Liver (tissue), 9 donors: ENCODE measurements around the gene FBXO38. TPM values are rescaled to one million over a fixed set of nuclear protein-coding genes. Genes with fewer than 3 reads are reported as not detected.

ENCODE experiments used
- DNase-seq: peaks from one replicate; pipeline ENCODE4 v3.0.0-alpha.2; 2017; ENCODE audit warnings: low spot score
- H3K27ac ChIP-seq, 2 donors: one replicate each; pipeline ENCODE4 v1.7.0; 2013; ENCODE audit warnings: inconsistent platforms in 2 of 2, low read length in 2 of 2, control low read depth in 1 of 2, low read depth in 1 of 2, mild to moderate bottlenecking in 1 of 2
- H3K27me3 ChIP-seq, 4 donors: one replicate each; pipeline versions ENCODE4 v1.6.1 to v1.7.0; 2013; ENCODE audit warnings: low read length in 3 of 4, inconsistent platforms in 1 of 4, mild to moderate bottlenecking in 1 of 4, moderate library complexity in 1 of 4; ENCODE audit not compliant: control insufficient read depth in 4 of 4, insufficient read depth in 4 of 4
- H3K36me3 ChIP-seq, 4 donors: one replicate each; pipeline versions ENCODE4 v1.6.1 to v1.7.0; 2013; ENCODE audit warnings: low read length in 3 of 4, mild to moderate bottlenecking in 3 of 4, low read depth in 1 of 4, moderate library complexity in 1 of 4; ENCODE audit not compliant: control insufficient read depth in 4 of 4, insufficient read depth in 3 of 4
- H3K4me1 ChIP-seq, 4 donors: one replicate each; pipeline versions ENCODE4 v1.6.1 to v1.7.0; 2013; ENCODE audit warnings: low read length in 3 of 4, mild to moderate bottlenecking in 3 of 4, moderate library complexity in 1 of 4; ENCODE audit not compliant: control insufficient read depth in 4 of 4, insufficient read depth in 4 of 4
- H3K4me3 ChIP-seq, 3 donors: one replicate each; pipeline versions ENCODE4 v1.6.1 to v1.7.0; 2013; ENCODE audit warnings: low read length in 3 of 3, control low read depth in 1 of 3, low read depth in 1 of 3, mild to moderate bottlenecking in 1 of 3
- H3K9ac ChIP-seq, 2 donors: one replicate each; pipeline ENCODE4 v1.7.0; 2013; ENCODE audit warnings: low read length in 2 of 2, mild to moderate bottlenecking in 2 of 2, moderate library complexity in 2 of 2, control low read depth in 1 of 2, low read depth in 1 of 2
- H3K9me3 ChIP-seq, 4 donors: one replicate each; pipeline versions ENCODE4 v1.6.1 to v1.7.0; 2013; ENCODE audit warnings: low read length in 3 of 4; ENCODE audit not compliant: control insufficient read depth in 4 of 4
- ATF3 ChIP-seq: IDR thresholded peaks from 2 replicates; pipeline ENCODE4 v1.6.1; 2016; ENCODE audit warnings: antibody characterized with exemption
- CTCF ChIP-seq: fragments of 150-350 bp; IDR thresholded peaks from 2 replicates; pipeline ENCODE4 v1.5.1; 2017; ENCODE audit warnings: improper control_type of control experiment, low read depth, low read length; ENCODE audit not compliant: missing input control
- FOXA1 ChIP-seq: IDR thresholded peaks from 2 replicates; pipeline ENCODE4 v1.6.1; 2016; ENCODE audit warnings: antibody characterized with exemption
- FOXA2 ChIP-seq: IDR thresholded peaks from 2 replicates; pipeline ENCODE4 v1.6.1; 2016; ENCODE audit warnings: antibody characterized with exemption
- GABPA ChIP-seq, 2 donors: IDR thresholded peaks in 1 of 2; conservative IDR thresholded peaks in 1 of 2; 2 replicates each; pipeline ENCODE4 v1.6.1; 2016; ENCODE audit warnings: antibody characterized with exemption in 2 of 2, mild to moderate bottlenecking in 1 of 2, moderate library complexity in 1 of 2
- HNF4A ChIP-seq, 2 donors: conservative IDR thresholded peaks; 2 replicates each; pipeline ENCODE4 v1.6.1; 2016; ENCODE audit warnings: antibody characterized with exemption in 2 of 2, mild to moderate bottlenecking in 2 of 2
- RAD21 ChIP-seq, 2 donors: IDR thresholded peaks; 2 replicates each; pipeline ENCODE4 v1.6.1; 2016; ENCODE audit warnings: antibody characterized with exemption in 2 of 2, mild to moderate bottlenecking in 2 of 2
- REST ChIP-seq: IDR thresholded peaks from 2 replicates; pipeline ENCODE4 v1.6.1; 2016; ENCODE audit warnings: antibody characterized with exemption, mild to moderate bottlenecking
- RXRA ChIP-seq, 2 donors: IDR thresholded peaks; 2 replicates each; pipeline ENCODE4 v1.6.1; 2017 to 2018; ENCODE audit warnings: antibody characterized with exemption in 2 of 2, mild to moderate bottlenecking in 1 of 2
- SP1 ChIP-seq: IDR thresholded peaks from 2 replicates; pipeline ENCODE4 v1.6.1; 2018; ENCODE audit warnings: antibody characterized with exemption, mild to moderate bottlenecking
- YY1 ChIP-seq: IDR thresholded peaks from 2 replicates; pipeline ENCODE4 v1.6.1; 2016; ENCODE audit warnings: antibody characterized with exemption, mild to moderate bottlenecking
- ZBTB33 ChIP-seq: IDR thresholded peaks from 2 replicates; pipeline ENCODE4 v1.6.1; 2016; ENCODE audit warnings: antibody characterized with exemption
- WGBS: extraction: QIAGEN DNeasy Blood & Tissue Kit; methylation state at CpG from one replicate; pipeline ENCODE4 v1.1.7; 2013; 5-methylcytosine and 5-hydroxymethylcytosine counted together
- polyA plus RNA-seq, 2 donors: library from polyadenylated mRNA; stranded (reverse) in 1 of 2; unstranded in 1 of 2; fragments of 200-250 nt in 1 of 2; fragments of >200 nt in 1 of 2; fragmentation: Nextera tagmentation in 1 of 2; extraction: Ambion mirVana in 1 of 2; gene quantifications; one replicate each; pipeline versions ENCODE4 v1.2.1 to v1.2.3, GENCODE V29; 2013 to 2015
- total RNA-seq, 2 donors: library from RNA; depleted of rRNA; stranded (reverse); fragments of >200 nt; gene quantifications; one replicate each; pipeline ENCODE4 v1.2.3, GENCODE V29; 2014
- donor health status: healthy.
- donor health status: healthy.
- donor health status: healthy.
- donor health status: healthy.
- donor health status: healthy.

Gene FBXO38
- total and polyA plus RNA-seq, 4 donors: 8.2 to 40.9 (median 25.3) TPM

GRCh38 chr5:148335259-148335658 is 48.5 kb upstream of the FBXO38 start, which contains the start of gene SPINK9:
Gene SPINK9, plus strand, starts transcription at chr5:148335559. Its CDS starts 55 bp downstream, at chr5:148335614.
- no peak for DNase-seq
- Histone ChIP-seq H3K9ac (no peak within 1 kb of the TSS), H3K9me3 (no peaks in the 10 kb centered on the region), H3K4me1 (no peaks in the 10 kb centered on the region), H3K27ac (no peak within 1 kb of the TSS), H3K4me3 (no peak within 1 kb of the TSS), H3K27me3 (no peaks in the 10 kb centered on the region), H3K36me3 (peaks cover 0 to 2% (median 0%) of the 10 kb centered on the region in 4 donors)
- WGBS: 94% methylated on average over 3 of the region's 3 CpGs
- TF ChIP-seq HNF4A (conservative IDR thresholded peaks at IDR 0.05): no peak
- no peak for TF ChIP-seq FOXA2
- TF ChIP-seq ZBTB33: no peak
- no peak for TF ChIP-seq CTCF
- TF ChIP-seq REST: no peak
- no peak for TF ChIP-seq SP1

- no peak overlapping the region for H3K27ac ChIP-seq
- H3K9me3 ChIP-seq: no peaks in the 10 kb centered on the region
- 89% methylated on average over 3 of the region's 3 CpGs for WGBS
Measured at GRCh38 chr5:148336704-148337435, 46.9 kb upstream of the FBXO38 start.

More at GRCh38 chr5:148336704-148337435, 46.9 kb upstream of the FBXO38 start:
- TF ChIP-seq FOXA1: no peak
- no peak for TF ChIP-seq FOXA2
- TF ChIP-seq ZBTB33: no peak
- TF ChIP-seq RAD21 (IDR thresholded peaks at IDR 0.05): no peak
- no peak for TF ChIP-seq GABPA (IDR thresholded peaks at IDR 0.05 in 1 of 2, conservative IDR thresholded peaks at IDR 0.05 in 1 of 2)
- no peak for TF ChIP-seq SP1
- no peak for TF ChIP-seq RXRA (IDR thresholded peaks at IDR 0.05)
- TF ChIP-seq YY1: no peak
- no peak for TF ChIP-seq ATF3
- Histone ChIP-seq H3K4me3 (no peak overlapping the region), H3K36me3 (peaks cover 0 to 2% (median 0%) of the 10 kb centered on the region in 4 donors), H3K9ac (no peak overlapping the region), H3K4me1 (no peaks in the 10 kb centered on the region), H3K27me3 (no peaks in the 10 kb centered on the region)
- DNase-seq: no peak
